Endothelial cell of umbilical vein (primary cell): ENCODE measurements around the gene GPANK1.

Experiments
- EZH2 ChIP-seq: IDR thresholded peaks from 2 replicates; pipeline ENCODE4 v1.6.1; 2012; ENCODE audit warnings: borderline replicate concordance, low read depth, mild to moderate bottlenecking, moderate library complexity, low read length, inconsistent platforms; ENCODE audit not compliant: severe bottlenecking
- FOS ChIP-seq: IDR thresholded peaks from 2 replicates; pipeline ENCODE4 v1.6.1; 2011; ENCODE audit warnings: mild to moderate bottlenecking, low read length, moderate library complexity, borderline replicate concordance; ENCODE audit not compliant: insufficient read depth
- GATA2 ChIP-seq: IDR thresholded peaks from 2 replicates; pipeline ENCODE4 v1.7.0; 2011; ENCODE audit warnings: low read depth, mild to moderate bottlenecking, moderate library complexity, mixed read lengths, low read length; ENCODE audit not compliant: insufficient read length, insufficient read depth
- JUN ChIP-seq: IDR thresholded peaks from 2 replicates; pipeline ENCODE4 v1.6.1; 2011; ENCODE audit warnings: borderline replicate concordance, low read depth; ENCODE audit not compliant: insufficient read length, insufficient read depth
- MYC ChIP-seq: IDR thresholded peaks from one replicate; pipeline ENCODE4 v1.6.1; 2011; ENCODE audit warnings: mild to moderate bottlenecking, low read depth, low read length
- POLR2A ChIP-seq: IDR thresholded peaks from 2 replicates; pipeline ENCODE4 v1.6.1; 2012; ENCODE audit warnings: low read depth, mild to moderate bottlenecking, control low read depth, low read length
- POLR2AphosphoS5 ChIP-seq: IDR thresholded peaks from 2 replicates; pipeline ENCODE4 v1.6.1; 2012; ENCODE audit warnings: low read depth, mild to moderate bottlenecking, control low read depth, low read length, moderate library complexity; ENCODE audit not compliant: insufficient read depth
- TF ChIP-seq, protein P1 (sequence below), 2 donors: IDR thresholded peaks; 1 replicate in 1 of 2; 2 replicates in 1 of 2; pipeline ENCODE4 v1.5.1; 2011; ENCODE audit warnings: low read length in 2 of 2, mild to moderate bottlenecking in 2 of 2, moderate library complexity in 2 of 2, control low read depth in 1 of 2, inconsistent platforms in 1 of 2, low read depth in 1 of 2; ENCODE audit not compliant: insufficient read depth in 1 of 2; ENCODE audit errors: extremely low read depth in 1 of 2
- TF ChIP-seq, protein P2 (sequence below): IDR thresholded peaks from 2 replicates; pipeline ENCODE4 v1.6.1; 2011; ENCODE audit not compliant: insufficient read depth, insufficient read length

DNA sequence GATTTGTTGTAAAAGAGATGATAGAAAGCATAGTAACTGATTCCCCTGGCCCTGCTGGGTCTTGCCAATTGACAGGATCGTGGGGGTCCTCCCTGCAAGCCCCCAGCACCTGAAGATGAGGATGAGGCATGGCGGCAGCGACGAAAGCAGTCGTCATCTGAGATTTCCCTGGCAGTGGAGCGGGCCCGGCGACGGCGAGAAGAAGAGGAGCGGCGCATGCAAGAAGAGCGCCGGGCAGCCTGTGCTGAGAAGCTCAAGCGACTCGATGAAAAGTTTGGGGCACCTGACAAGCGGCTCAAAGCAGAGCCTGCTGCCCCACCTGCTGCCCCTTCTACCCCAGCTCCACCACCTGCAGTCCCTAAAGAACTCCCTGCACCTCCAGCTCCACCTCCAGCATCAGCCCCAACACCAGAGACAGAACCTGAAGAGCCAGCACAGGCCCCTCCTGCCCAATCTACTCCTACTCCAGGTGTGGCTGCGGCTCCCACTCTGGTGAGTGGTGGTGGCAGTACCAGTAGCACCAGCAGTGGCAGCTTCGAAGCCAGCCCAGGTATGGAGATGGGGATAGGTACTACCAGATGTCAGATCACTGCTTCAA, 37.0 kb downstream of the GPANK1 start:
- TF ChIP-seq, protein P1, sequence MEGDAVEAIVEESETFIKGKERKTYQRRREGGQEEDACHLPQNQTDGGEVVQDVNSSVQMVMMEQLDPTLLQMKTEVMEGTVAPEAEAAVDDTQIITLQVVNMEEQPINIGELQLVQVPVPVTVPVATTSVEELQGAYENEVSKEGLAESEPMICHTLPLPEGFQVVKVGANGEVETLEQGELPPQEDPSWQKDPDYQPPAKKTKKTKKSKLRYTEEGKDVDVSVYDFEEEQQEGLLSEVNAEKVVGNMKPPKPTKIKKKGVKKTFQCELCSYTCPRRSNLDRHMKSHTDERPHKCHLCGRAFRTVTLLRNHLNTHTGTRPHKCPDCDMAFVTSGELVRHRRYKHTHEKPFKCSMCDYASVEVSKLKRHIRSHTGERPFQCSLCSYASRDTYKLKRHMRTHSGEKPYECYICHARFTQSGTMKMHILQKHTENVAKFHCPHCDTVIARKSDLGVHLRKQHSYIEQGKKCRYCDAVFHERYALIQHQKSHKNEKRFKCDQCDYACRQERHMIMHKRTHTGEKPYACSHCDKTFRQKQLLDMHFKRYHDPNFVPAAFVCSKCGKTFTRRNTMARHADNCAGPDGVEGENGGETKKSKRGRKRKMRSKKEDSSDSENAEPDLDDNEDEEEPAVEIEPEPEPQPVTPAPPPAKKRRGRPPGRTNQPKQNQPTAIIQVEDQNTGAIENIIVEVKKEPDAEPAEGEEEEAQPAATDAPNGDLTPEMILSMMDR (IDR thresholded peaks at IDR 0.05; ENCODE audit: extremely low read depth in 1 of 2, insufficient read depth in 1 of 2, low read depth in 1 of 2, low read length in 2 of 2) = no peak
- no peak for TF ChIP-seq EZH2
- no peak for TF ChIP-seq POLR2AphosphoS5
- no peak for TF ChIP-seq POLR2A
- TF ChIP-seq, protein P2, sequence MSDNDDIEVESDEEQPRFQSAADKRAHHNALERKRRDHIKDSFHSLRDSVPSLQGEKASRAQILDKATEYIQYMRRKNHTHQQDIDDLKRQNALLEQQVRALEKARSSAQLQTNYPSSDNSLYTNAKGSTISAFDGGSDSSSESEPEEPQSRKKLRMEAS = no peak
- TF ChIP-seq JUN = no peak
- no peak for TF ChIP-seq MYC
- TF ChIP-seq FOS = no peak
- TF ChIP-seq GATA2 = no peak
